Loucy (cell line): ENCODE data around the gene MARK3.

Source experiments
- CTCF ChIP-seq: fragments of 200-600 bp; sonication (generic); conservative IDR thresholded peaks from 2 replicates; pipeline ENCODE4 v1.5.1; 2014; ENCODE audit warnings: mild to moderate bottlenecking, antibody characterized with exemption, low read length
- EZH2phosphoT487 ChIP-seq: fragments of 200-600 bp; IDR thresholded peaks from 2 replicates; pipeline ENCODE4 v1.6.1; 2018; ENCODE audit warnings: antibody characterized with exemption, mild to moderate bottlenecking, moderate library complexity, borderline replicate concordance

- TF ChIP-seq CTCF, result no peak
- TF ChIP-seq EZH2phosphoT487, result no peak
Measured at GRCh38 chr14:103476631-103477030, 91.4 kb downstream of the MARK3 start.
